HepG2 (cell line): ENCODE measurements around the gene SYNM. TPM values are rescaled to one million over a fixed set of nuclear protein-coding genes. Genes with fewer than 3 reads are reported as not detected.

Source experiments
- ATAC-seq: fragments of 200-7000 bp; cut with Tn5 transposase; 3 replicates; pipeline ENCODE4 v1.9.1; 2020; ENCODE audit warnings: mild to moderate bottlenecking, moderate library complexity
- BruUV-seq: library from RNA; stranded (reverse); fragments of 400-500 nt; replicated peaks from 2 replicates; lab custom pipeline; 2021; lab: Mats Ljungman, UMichigan
- CTCF ChIA-PET: fragments of 300-600 bp; formaldehyde crosslinking; extraction: SDS; loops from one replicate; lab custom pipeline; 2021; ENCODE audit warnings: low total read pairs, inconsistent platforms, low intra/inter-chr PET ratio; lab: Yijun Ruan, JAX
- POLR2A ChIA-PET: fragments of 350-600 bp; sonication (Branson Sonifier 250); formaldehyde crosslinking; loops from one replicate; lab custom pipeline; 2020; ENCODE audit warnings: antibody characterized with exemption, inconsistent platforms; lab: Yijun Ruan, JAX
- DNase-seq: peaks from one replicate; pipeline ENCODE4 v3.0.0-alpha.2; 2015; ENCODE audit warnings: low spot score
- FAIRE-seq: peaks from 3 replicates; lab custom pipeline; 2011; peaks lifted over from hg19 to GRCh38; lab: Jason Lieb, UNC
- H2AFZ ChIP-seq: one replicate; pipeline ENCODE4 v1.6.1; 2011; ENCODE audit warnings: low read length, inconsistent platforms
- H3K27ac ChIP-seq: fragments of 300-600 bp; 3 replicates; pipeline ENCODE4 v1.8.0; 2011; ENCODE audit warnings: mixed run types, mild to moderate bottlenecking, mixed read lengths, low read length, inconsistent platforms; ENCODE audit not compliant: insufficient read depth; ENCODE audit errors: extremely low read length
- H3K27me3 ChIP-seq, 2 experiments: fragments of 200-600 bp in 1 of 2; 2 replicates in 1 of 2; 3 replicates in 1 of 2; pipeline versions ENCODE4 v1.6.0 to v1.8.0; 2011; ENCODE audit warnings: low read length in 2 of 2, mild to moderate bottlenecking in 2 of 2, moderate library complexity in 2 of 2, inconsistent platforms in 1 of 2; ENCODE audit not compliant: insufficient read depth in 2 of 2, control insufficient read depth in 1 of 2
- H3K36me3 ChIP-seq, 2 experiments: fragments of 200-600 bp in 1 of 2; replicated peaks in 1 of 2; 2 replicates in 1 of 2; 3 replicates in 1 of 2; pipeline versions ENCODE4 v1.5.1 to v1.8.0; 2011; ENCODE audit warnings: low read length in 2 of 2, inconsistent platforms in 1 of 2; ENCODE audit not compliant: insufficient read depth in 2 of 2, control insufficient read depth in 1 of 2
- H3K4me1 ChIP-seq: 2 replicates; pipeline ENCODE4 v1.5.1; 2012; ENCODE audit warnings: low read length, inconsistent platforms; ENCODE audit not compliant: insufficient read depth
- H3K4me2 ChIP-seq: 2 replicates; pipeline ENCODE4 v1.6.0; 2011; ENCODE audit warnings: low read depth, low read length, inconsistent platforms
- H3K4me3 ChIP-seq, 3 experiments: fragments of 200-600 bp in 1 of 3; sonication (generic), shearing (Covaris generic) in 1 of 3; replicated peaks in 1 of 3; 2 replicates each; pipeline ENCODE4 v1.5.1; 2011 to 2016; ENCODE audit warnings: low read length in 3 of 3, inconsistent platforms in 2 of 3, low read depth in 2 of 3, mild to moderate bottlenecking in 2 of 3, control low read depth in 1 of 3, mixed read lengths in 1 of 3; ENCODE audit not compliant: insufficient read depth in 1 of 3
- H3K79me2 ChIP-seq: one replicate; pipeline ENCODE4 v1.6.1; 2011; ENCODE audit warnings: low read length, inconsistent platforms; ENCODE audit not compliant: insufficient read depth
- H3K9ac ChIP-seq: 2 replicates; pipeline ENCODE4 v1.6.0; 2011; ENCODE audit warnings: mild to moderate bottlenecking, low read depth, low read length, inconsistent platforms; ENCODE audit not compliant: insufficient read depth
- H3K9me3 ChIP-seq: 2 replicates; pipeline ENCODE4 v1.5.1; 2012; ENCODE audit warnings: mild to moderate bottlenecking, low read length
- H4K20me1 ChIP-seq: 2 replicates; pipeline ENCODE4 v1.6.0; 2011; ENCODE audit warnings: inconsistent platforms, mild to moderate bottlenecking, low read length, moderate library complexity; ENCODE audit not compliant: insufficient read depth
- CHD2 ChIP-seq: IDR thresholded peaks from 2 replicates; pipeline ENCODE4 v1.6.1; 2011; ENCODE audit warnings: low read depth, low read length, improper control_type of control experiment
- DNMT3B ChIP-seq: conservative IDR thresholded peaks from 2 replicates; pipeline ENCODE4 v1.6.1; 2016; ENCODE audit warnings: missing biosample characterization, control low read depth
- EZH2 ChIP-seq: conservative IDR thresholded peaks from 2 replicates; pipeline ENCODE4 v1.6.1; 2012; ENCODE audit warnings: mild to moderate bottlenecking, low read depth, low read length, moderate library complexity
- FOXK1 ChIP-seq: sonication (generic); formaldehyde crosslinking; IDR thresholded peaks from 2 replicates; pipeline ENCODE4 v1.4.0; 2020; ENCODE audit warnings: low read depth, missing genetic modification reagents, borderline replicate concordance
- HES4 ChIP-seq: sonication (generic); formaldehyde crosslinking; IDR thresholded peaks from 2 replicates; pipeline ENCODE4 v1.9.0; 2021; ENCODE audit warnings: mild to moderate bottlenecking, missing genetic modification reagents, borderline replicate concordance
- HNF1B ChIP-seq: sonication (generic); formaldehyde crosslinking; IDR thresholded peaks from 2 replicates; pipeline ENCODE4 v1.5.1; 2020; ENCODE audit warnings: mild to moderate bottlenecking, moderate library complexity, missing genetic modification reagents
- RBM39 ChIP-seq: fragments of 200-400 bp; formaldehyde crosslinking; IDR thresholded peaks from one replicate; pipeline ENCODE4 v1.6.1; 2018; ENCODE audit warnings: antibody characterized with exemption, mild to moderate bottlenecking, low read depth, low read length; ENCODE audit not compliant: poor library complexity, severe bottlenecking
- SATB2 ChIP-seq: sonication (generic); formaldehyde crosslinking; IDR thresholded peaks from 2 replicates; pipeline ENCODE4 v1.5.0; 2020; ENCODE audit warnings: missing genetic modification reagents
- SRF ChIP-seq: IDR thresholded peaks from 2 replicates; pipeline ENCODE4 v1.6.1; 2011; ENCODE audit warnings: mild to moderate bottlenecking, low read depth, low read length, moderate library complexity
- THRA ChIP-seq: sonication (generic); formaldehyde crosslinking; IDR thresholded peaks from 2 replicates; pipeline ENCODE4 v1.4.0; 2020; ENCODE audit warnings: missing genetic modification reagents, borderline replicate concordance
- ZBTB34 ChIP-seq: sonication (generic); formaldehyde crosslinking; IDR thresholded peaks from 2 replicates; pipeline ENCODE4 v1.8.0; 2022; ENCODE audit warnings: mild to moderate bottlenecking, missing genetic modification reagents
- ZFP62 ChIP-seq: sonication (generic); formaldehyde crosslinking; IDR thresholded peaks from 2 replicates; pipeline ENCODE4 v1.4.0; 2020; ENCODE audit warnings: missing genetic modification reagents
- ZNF101 ChIP-seq: sonication (generic); formaldehyde crosslinking; IDR thresholded peaks from 2 replicates; pipeline ENCODE4 v1.4.0; 2020; ENCODE audit warnings: mild to moderate bottlenecking, low read depth, missing genetic modification reagents, borderline replicate concordance
- ZNF317 ChIP-seq: sonication (generic); formaldehyde crosslinking; IDR thresholded peaks from 2 replicates; pipeline ENCODE4 v1.5.0; 2020; ENCODE audit warnings: mild to moderate bottlenecking, missing genetic modification reagents
- WGBS: methylation state at CpG from one replicate; pipeline ENCODE4 v1.1.6; 2017; ENCODE audit warnings: low lambda C conversion rate; 5-methylcytosine and 5-hydroxymethylcytosine counted together
- in situ Hi-C: cut with HindIII; loops from 2 replicates; pipeline ENCODE4 v1.10.0; 2017; ENCODE audit warnings: low pct_unique_long_range_greater_than_20kb; ENCODE audit not compliant: extremely low pct_ligation_motif_present
- intact Hi-C: fragments of 100-400 bp; cut with micrococcal nuclease; formaldehyde crosslinking; loops from one replicate; pipeline ENCODE4 v1.10.0; 2022; ENCODE audit not compliant: unreplicated experiment
- polyA plus RNA-seq, 8 experiments: library from polyadenylated mRNA; depleted of rRNA in 3 of 8; stranded (reverse) in 7 of 8; unstranded in 1 of 8; fragments of >200 nt; fragmentation: Illumina TruSeq in 4 of 8; extraction: Trizol in 4 of 8; gene quantifications; 2 replicates each; pipeline versions ENCODE4 v1.2.1 to v1.2.3, GENCODE V29; 2011 to 2016; ENCODE audit warnings: low read depth in 4 of 8, missing spikeins in 1 of 8, mixed read lengths in 1 of 8; ENCODE audit not compliant: insufficient read depth in 1 of 8
- total RNA-seq, 5 experiments: library from RNA; depleted of rRNA; stranded (reverse); fragments of >200 nt; fragmentation: Illumina TruSeq; extraction: Trizol; gene quantifications; 2 replicates each; pipeline ENCODE4 v1.2.3, GENCODE V29; 2016; ENCODE audit warnings: low read depth in 1 of 5
- TF ChIP-seq, protein P1 (sequence below): sonication (generic); formaldehyde crosslinking; conservative IDR thresholded peaks from 2 replicates; pipeline ENCODE4 v1.4.0; 2020; ENCODE audit warnings: mild to moderate bottlenecking, missing genetic modification reagents, moderate library complexity
- TF ChIP-seq, protein P2 (sequence below): sonication (generic); formaldehyde crosslinking; IDR thresholded peaks from 2 replicates; pipeline ENCODE4 v1.4.0; 2020; ENCODE audit warnings: low read depth, mild to moderate bottlenecking, missing genetic modification reagents

SYNM gene
- total and polyA plus RNA-seq, 2 of the 13 experiments (the other 11 are each of a cell fraction or from before 2014, with no cell fraction given): 1.1 to 3.7 TPM

- in situ Hi-C loops (no loop called here), intact Hi-C loops (no loop called here)
- no peak overlapping the region for H3K27ac ChIP-seq
- H3K4me3 ChIP-seq: no peak overlapping the region
- ChIA-PET POLR2A (no interaction called here), CTCF (no interaction called here)
- H4K20me1 ChIP-seq: no peaks in the 10 kb centered on the region
- H3K4me2 ChIP-seq: no peak overlapping the region
- H3K9me3 ChIP-seq: no peaks in the 10 kb centered on the region
- no peak overlapping the region for H3K9ac ChIP-seq
- ATAC-seq (no peak), FAIRE-seq (no peak), DNase-seq (no peak)
- no peaks in the 10 kb centered on the region for H3K79me2 ChIP-seq
- no peak overlapping the region for H2AFZ ChIP-seq
- 0 out of 5 replicates have a peak, but pooled peaks cover 0 to 2% of the 10 kb centered on the region in 2 experiments for H3K27me3 ChIP-seq
- TF ChIP-seq SATB2 (CRISPR knock-in tag) (no peak), EZH2 (no peak), CHD2 (no peak), RBM39 (no peak), HNF1B (CRISPR knock-in tag) (no peak), ZBTB34 (no peak), ZFP62 (CRISPR knock-in tag) (no peak), ZNF317 (CRISPR knock-in tag) (no peak), ZNF101 (CRISPR knock-in tag) (no peak), FOXK1 (no peak), SRF (no peak), HES4 (CRISPR knock-in tag) (no peak), THRA (CRISPR knock-in tag) (no peak), DNMT3B (CRISPR knock-in tag) (no peak)
- TF ChIP-seq, protein P1, sequence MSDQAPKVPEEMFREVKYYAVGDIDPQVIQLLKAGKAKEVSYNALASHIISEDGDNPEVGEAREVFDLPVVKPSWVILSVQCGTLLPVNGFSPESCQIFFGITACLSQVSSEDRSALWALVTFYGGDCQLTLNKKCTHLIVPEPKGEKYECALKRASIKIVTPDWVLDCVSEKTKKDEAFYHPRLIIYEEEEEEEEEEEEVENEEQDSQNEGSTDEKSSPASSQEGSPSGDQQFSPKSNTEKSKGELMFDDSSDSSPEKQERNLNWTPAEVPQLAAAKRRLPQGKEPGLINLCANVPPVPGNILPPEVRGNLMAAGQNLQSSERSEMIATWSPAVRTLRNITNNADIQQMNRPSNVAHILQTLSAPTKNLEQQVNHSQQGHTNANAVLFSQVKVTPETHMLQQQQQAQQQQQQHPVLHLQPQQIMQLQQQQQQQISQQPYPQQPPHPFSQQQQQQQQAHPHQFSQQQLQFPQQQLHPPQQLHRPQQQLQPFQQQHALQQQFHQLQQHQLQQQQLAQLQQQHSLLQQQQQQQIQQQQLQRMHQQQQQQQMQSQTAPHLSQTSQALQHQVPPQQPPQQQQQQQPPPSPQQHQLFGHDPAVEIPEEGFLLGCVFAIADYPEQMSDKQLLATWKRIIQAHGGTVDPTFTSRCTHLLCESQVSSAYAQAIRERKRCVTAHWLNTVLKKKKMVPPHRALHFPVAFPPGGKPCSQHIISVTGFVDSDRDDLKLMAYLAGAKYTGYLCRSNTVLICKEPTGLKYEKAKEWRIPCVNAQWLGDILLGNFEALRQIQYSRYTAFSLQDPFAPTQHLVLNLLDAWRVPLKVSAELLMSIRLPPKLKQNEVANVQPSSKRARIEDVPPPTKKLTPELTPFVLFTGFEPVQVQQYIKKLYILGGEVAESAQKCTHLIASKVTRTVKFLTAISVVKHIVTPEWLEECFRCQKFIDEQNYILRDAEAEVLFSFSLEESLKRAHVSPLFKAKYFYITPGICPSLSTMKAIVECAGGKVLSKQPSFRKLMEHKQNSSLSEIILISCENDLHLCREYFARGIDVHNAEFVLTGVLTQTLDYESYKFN (CRISPR knock-in tag): no peak
- TF ChIP-seq, protein P2, sequence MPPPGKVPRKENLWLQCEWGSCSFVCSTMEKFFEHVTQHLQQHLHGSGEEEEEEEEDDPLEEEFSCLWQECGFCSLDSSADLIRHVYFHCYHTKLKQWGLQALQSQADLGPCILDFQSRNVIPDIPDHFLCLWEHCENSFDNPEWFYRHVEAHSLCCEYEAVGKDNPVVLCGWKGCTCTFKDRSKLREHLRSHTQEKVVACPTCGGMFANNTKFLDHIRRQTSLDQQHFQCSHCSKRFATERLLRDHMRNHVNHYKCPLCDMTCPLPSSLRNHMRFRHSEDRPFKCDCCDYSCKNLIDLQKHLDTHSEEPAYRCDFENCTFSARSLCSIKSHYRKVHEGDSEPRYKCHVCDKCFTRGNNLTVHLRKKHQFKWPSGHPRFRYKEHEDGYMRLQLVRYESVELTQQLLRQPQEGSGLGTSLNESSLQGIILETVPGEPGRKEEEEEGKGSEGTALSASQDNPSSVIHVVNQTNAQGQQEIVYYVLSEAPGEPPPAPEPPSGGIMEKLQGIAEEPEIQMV: no peak
- H3K4me1 ChIP-seq: no peaks in the 10 kb centered on the region
- BruUV-seq: no TSS peak
- no peaks in the 10 kb centered on the region for H3K36me3 ChIP-seq
- WGBS: 40% methylated on average over 2 of the region's 2 CpGs
These were observed 18.6 kb upstream of the SYNM start for GRCh38 chr15:99086327-99086667.
